Fibroblast of the conjunctiva (primary cell): ENCODE measurements around the gene CGB8.

ENCODE experiments used
- DNase-seq: peaks from one replicate; pipeline ENCODE4 v3.0.0-alpha.2; 2010; ENCODE audit warnings: low read depth

CGB8 gene

GRCh38 chr19:49006905-49007304 is 42.0 kb downstream of the CGB8 start:
- no peak for DNase-seq

GRCh38 chr19:49004964-49005614 is 43.8 kb downstream of the CGB8 start:
- no peak for DNase-seq

GRCh38 chr19:49004133-49004532 is 44.8 kb downstream of the CGB8 start:
- DNase-seq = no peak

- DNase-seq = peak; percentile 48
These were observed 49.2 kb downstream of the CGB8 start for GRCh38 chr19:48999481-49000325.

GRCh38 chr19:48997972-48998371 is 50.9 kb downstream of the CGB8 start:
- peak; percentile 24 for DNase-seq
